Measurements from ENCODE around the gene SLC35E3. TPM values are rescaled to one million over a fixed set of nuclear protein-coding genes. Genes with fewer than 3 reads are reported as not detected.
"Not testable (repeated sequence)": the region's sequence is repeated elsewhere in the genome, so short reads cannot be mapped to it uniquely, and the experiment has no call there.

SLC35E3 gene
- total and polyA plus RNA-seq, 5 donors = 5.2 to 9.6 (median 6.2) TPM

DNA sequence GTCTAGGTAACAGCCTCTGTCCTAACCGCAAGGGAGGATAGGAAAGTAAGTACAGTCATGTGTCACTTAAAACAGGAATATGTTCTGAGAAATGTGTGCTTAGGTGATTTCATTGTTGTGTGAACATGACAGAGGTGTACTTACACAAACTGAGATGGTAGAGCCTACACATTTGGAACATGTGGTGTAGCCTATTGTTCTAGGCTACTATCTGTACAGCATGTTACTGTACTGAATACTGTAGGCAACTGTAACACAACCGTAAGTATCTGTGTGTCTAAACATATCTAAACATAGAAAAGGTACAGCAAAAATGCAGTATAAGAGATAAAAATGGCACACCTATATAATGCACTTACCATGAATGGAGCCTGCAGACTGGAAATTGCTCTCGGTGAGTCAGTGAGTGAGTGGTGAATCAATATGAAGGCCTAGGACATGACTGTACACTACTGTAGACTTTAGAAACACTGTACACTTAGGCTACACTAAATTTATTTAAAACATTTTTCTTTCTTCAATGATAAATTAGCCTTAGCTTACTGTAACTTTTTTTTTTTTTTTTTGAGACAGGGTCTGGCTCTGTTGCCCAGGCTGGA is 48.8 kb downstream of the SLC35E3 start:
- no peaks in the 10 kb centered on the region for H3K27me3 ChIP-seq (ENCODE audit: control insufficient read depth, insufficient read depth)
- WGBS = 95% methylated on average over 3 of the region's 3 CpGs
- intact Hi-C loops (cut with DNase I) = no loop called here
- DNase-seq = no peak
- H3K9me3 ChIP-seq (ENCODE audit: control insufficient read depth, low read length) = no peaks in the 10 kb centered on the region
- no peak overlapping the region for H3K27ac ChIP-seq (ENCODE audit: low read length)
- ATAC-seq = no peak
- no peak overlapping the region for H3K4me3 ChIP-seq (ENCODE audit: low read length)
- H3K4me1 ChIP-seq (ENCODE audit: control insufficient read depth, insufficient read depth, low read length) = no peaks in the 10 kb centered on the region

DNA sequence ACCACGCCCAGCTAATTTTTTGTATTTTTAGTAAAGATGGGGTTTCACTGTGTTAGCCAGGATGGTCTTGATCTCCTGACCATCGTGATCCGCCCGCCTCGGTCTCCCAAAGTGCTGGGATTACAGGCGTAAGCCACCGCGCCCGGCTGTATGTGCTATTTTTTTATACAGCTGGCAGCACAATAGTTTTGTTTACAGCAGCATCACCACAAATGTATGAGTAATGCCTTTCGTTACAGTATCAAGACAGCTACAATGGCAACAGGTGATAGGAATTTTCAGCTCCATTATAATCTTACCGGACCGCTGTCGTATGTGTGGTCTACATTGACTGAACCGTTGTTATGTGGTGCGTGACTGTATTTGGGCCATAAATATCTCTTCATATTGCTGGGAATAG is 50.4 kb downstream of the SLC35E3 start:
- intact Hi-C loops (cut with DNase I) = no loop called here
- no peaks in the 10 kb centered on the region for H3K27me3 ChIP-seq (ENCODE audit: control insufficient read depth, insufficient read depth)
- ATAC-seq (no peak), DNase-seq (no peak)
- H3K27ac ChIP-seq (ENCODE audit: low read length) = no peak overlapping the region
- no peaks in the 10 kb centered on the region for H3K4me1 ChIP-seq (ENCODE audit: control insufficient read depth, insufficient read depth, low read length)
- 99% methylated on average over 15 of the region's 15 CpGs for WGBS
- no peak overlapping the region for H3K4me3 ChIP-seq (ENCODE audit: low read length)
- H3K9me3 ChIP-seq (ENCODE audit: control insufficient read depth, low read length) = no peaks in the 10 kb centered on the region

GRCh38 chr12:68798882-68799234 is 52.9 kb downstream of the SLC35E3 start:
- WGBS = 95% methylated on average over 1 of the region's 1 CpG
- intact Hi-C loops (cut with DNase I) = no loop called here
- H3K27ac ChIP-seq (ENCODE audit: low read length) = no peak overlapping the region
- ATAC-seq (no peak), DNase-seq (no peak)
- no peak overlapping the region for H3K4me3 ChIP-seq (ENCODE audit: low read length)
- H3K9me3 ChIP-seq (ENCODE audit: control insufficient read depth, low read length) = no peaks in the 10 kb centered on the region
- no peaks in the 10 kb centered on the region for H3K4me1 ChIP-seq (ENCODE audit: control insufficient read depth, insufficient read depth, low read length)
- H3K27me3 ChIP-seq (ENCODE audit: control insufficient read depth, insufficient read depth) = no peaks in the 10 kb centered on the region

- intact Hi-C loops (cut with DNase I) = no loop called here
- H3K27me3 ChIP-seq (ENCODE audit: control insufficient read depth, insufficient read depth) = no peaks in the 10 kb centered on the region
- 93% methylated on average over 5 of the region's 5 CpGs for WGBS
- H3K9me3 ChIP-seq (ENCODE audit: control insufficient read depth, low read length) = no peaks in the 10 kb centered on the region
- H3K4me1 ChIP-seq (ENCODE audit: control insufficient read depth, insufficient read depth, low read length) = no peaks in the 10 kb centered on the region
- DNase-seq = no peak
- H3K27ac ChIP-seq (ENCODE audit: low read length) = no peak overlapping the region
- no peak overlapping the region for H3K4me3 ChIP-seq (ENCODE audit: low read length)
- no peak for ATAC-seq
Observed at GRCh38 chr12:68800294-68800693, 54.3 kb downstream of the SLC35E3 start.

GRCh38 chr12:68801124-68801523 is 55.1 kb downstream of the SLC35E3 start:
- ATAC-seq; H3K4me3 ChIP-seq (ENCODE audit: low read length); H3K4me1 ChIP-seq (ENCODE audit: control insufficient read depth, insufficient read depth, low read length); H3K9me3 ChIP-seq (ENCODE audit: control insufficient read depth, low read length); DNase-seq; H3K27ac ChIP-seq (ENCODE audit: low read length); intact Hi-C loops (cut with DNase I); H3K27me3 ChIP-seq (ENCODE audit: control insufficient read depth, insufficient read depth): not testable (repeated sequence)
- WGBS = 93% methylated on average over 7 of the region's 7 CpGs

DNA sequence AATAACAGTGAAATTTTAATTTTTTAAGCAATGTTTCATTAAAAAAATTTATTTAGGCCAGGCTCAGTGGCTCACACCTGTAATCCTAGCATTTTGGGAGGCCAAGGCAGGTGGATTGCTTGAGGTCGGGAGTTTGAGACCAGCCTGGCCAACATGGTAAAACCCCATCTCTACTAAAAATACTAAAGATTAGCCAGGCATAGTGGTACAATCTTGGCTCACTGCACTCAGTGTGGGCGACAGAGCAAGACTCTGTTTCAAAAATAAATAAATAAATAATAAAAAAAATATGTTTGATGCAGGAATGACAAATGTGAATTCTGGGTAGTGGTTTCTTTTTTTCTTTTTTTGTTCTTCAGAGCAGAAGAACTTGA is 56.4 kb downstream of the SLC35E3 start:
- 85% methylated on average over 2 of the region's 2 CpGs for WGBS
- H3K27me3 ChIP-seq (ENCODE audit: control insufficient read depth, insufficient read depth); DNase-seq; H3K27ac ChIP-seq (ENCODE audit: low read length); intact Hi-C loops (cut with DNase I); ATAC-seq; H3K9me3 ChIP-seq (ENCODE audit: control insufficient read depth, low read length); H3K4me1 ChIP-seq (ENCODE audit: control insufficient read depth, insufficient read depth, low read length); H3K4me3 ChIP-seq (ENCODE audit: low read length): not testable (repeated sequence)

- H3K4me3 ChIP-seq (ENCODE audit: low read length); H3K27ac ChIP-seq (ENCODE audit: low read length); DNase-seq; H3K4me1 ChIP-seq (ENCODE audit: control insufficient read depth, insufficient read depth, low read length); ATAC-seq; intact Hi-C loops (cut with DNase I); H3K9me3 ChIP-seq (ENCODE audit: control insufficient read depth, low read length); H3K27me3 ChIP-seq (ENCODE audit: control insufficient read depth, insufficient read depth): not testable (repeated sequence)
- 96% methylated on average over 19 of the region's 19 CpGs for WGBS
Observed at GRCh38 chr12:68802911-68803651, 57.1 kb downstream of the SLC35E3 start.

DNA sequence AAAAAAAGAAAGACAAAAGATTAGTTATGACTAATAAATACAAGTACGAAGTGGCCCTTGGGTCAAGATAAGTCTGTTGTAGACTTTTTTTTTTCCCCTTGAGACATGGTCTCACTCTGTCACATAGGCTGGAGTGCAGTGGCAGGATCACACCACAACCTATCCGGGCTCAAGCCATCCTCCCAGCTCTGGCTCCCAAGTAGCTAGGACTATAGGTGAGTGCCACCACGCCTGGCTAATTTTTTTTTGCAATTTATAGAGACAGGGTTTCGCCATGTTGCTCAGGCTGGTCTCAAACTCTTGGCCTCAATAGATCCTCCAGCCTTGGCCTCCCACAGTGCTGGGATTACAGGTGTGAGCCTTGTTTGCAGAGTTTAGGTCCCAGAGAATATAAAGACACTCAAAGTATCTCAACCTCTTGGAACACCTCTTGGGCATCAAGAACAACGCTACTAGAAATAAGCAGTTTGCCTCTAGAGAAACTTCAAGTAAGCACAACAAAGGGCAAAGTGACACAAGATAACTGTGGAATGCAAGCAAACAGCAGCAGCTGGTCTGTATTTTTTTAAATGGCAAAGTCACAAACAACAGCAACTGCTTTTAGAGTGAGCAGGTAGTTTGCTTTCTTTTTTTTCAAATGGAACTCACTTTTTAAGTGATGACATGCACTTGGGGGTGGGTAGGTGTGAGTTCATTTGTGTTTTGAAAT is 58.1 kb downstream of the SLC35E3 start:
- 88% methylated on average over 5 of the region's 5 CpGs for WGBS
- Histone ChIP-seq H3K27ac (ENCODE audit: low read length) (no peak overlapping the region), H3K4me1 (ENCODE audit: control insufficient read depth, insufficient read depth, low read length) (no peaks in the 10 kb centered on the region), H3K9me3 (ENCODE audit: control insufficient read depth, low read length) (no peaks in the 10 kb centered on the region), H3K27me3 (ENCODE audit: control insufficient read depth, insufficient read depth) (no peaks in the 10 kb centered on the region), H3K4me3 (ENCODE audit: low read length) (no peak overlapping the region)
- intact Hi-C loops (cut with DNase I) = no loop called here
- ATAC-seq (no peak), DNase-seq (no peak)

DNA sequence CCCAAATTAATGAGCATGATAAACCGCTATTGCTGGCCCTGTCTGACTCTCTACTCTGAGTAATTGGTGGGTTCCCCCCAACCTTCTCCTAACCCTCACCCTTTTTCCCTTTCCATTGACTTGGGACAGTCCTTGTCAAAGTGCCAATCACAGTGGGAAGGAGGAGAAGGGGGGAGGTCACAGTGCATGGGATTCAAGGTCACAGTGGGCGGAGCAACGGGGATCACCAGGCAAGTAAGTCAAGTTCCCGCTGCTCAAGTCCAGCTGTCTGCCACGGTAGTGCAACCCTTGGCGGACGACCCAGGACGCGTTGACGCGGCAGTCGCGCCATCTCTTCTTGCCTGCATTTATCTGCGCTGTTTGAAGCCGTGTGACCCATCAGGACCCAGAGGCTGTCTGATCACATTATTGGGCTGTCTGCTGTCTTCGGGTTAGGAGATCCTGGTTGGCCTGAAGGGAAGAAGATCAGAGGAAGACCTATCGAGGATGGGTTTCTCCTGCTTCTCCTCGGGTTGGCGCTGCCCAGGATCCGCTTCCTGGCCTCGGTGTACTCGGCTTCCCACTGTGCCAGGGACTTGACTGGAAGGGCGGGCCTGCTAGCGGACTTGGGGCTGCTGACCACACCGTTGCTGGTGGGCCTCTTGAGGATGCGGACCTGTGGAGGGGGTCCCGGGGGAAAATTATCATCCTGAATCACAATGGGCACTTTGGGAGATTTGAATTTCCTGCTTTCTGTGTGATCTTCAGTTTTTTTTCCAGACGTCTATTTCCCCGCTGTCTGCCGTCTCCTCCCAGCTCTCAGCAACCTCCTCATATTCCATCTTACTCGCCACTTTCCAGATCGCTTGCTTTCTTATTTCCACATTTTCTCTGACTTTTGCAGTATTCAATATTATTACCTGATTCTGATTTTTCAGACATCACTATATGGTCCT is 58.9 kb downstream of the SLC35E3 start:
- H3K4me1 ChIP-seq (ENCODE audit: control insufficient read depth, insufficient read depth, low read length) = no peaks in the 10 kb centered on the region
- ATAC-seq = no peak
- peak in 2 of 3 donors; percentile 53 to 54 for DNase-seq
- H3K9me3 ChIP-seq (ENCODE audit: control insufficient read depth, low read length) = no peaks in the 10 kb centered on the region
- no peaks in the 10 kb centered on the region for H3K27me3 ChIP-seq (ENCODE audit: control insufficient read depth, insufficient read depth)
- intact Hi-C loops (cut with DNase I) = no loop called here
- H3K27ac ChIP-seq (ENCODE audit: low read length) = no peak overlapping the region
- WGBS = 73% methylated on average over 32 of the region's 32 CpGs
- H3K4me3 ChIP-seq (ENCODE audit: low read length) = no peak overlapping the region

GRCh38 chr12:68805592-68806120 is 59.7 kb downstream of the SLC35E3 start:
- intact Hi-C loops (cut with DNase I) = no loop called here
- WGBS = 89% methylated on average over 7 of the region's 7 CpGs
- DNase-seq = no peak

More at GRCh38 chr12:68805592-68806120, 59.7 kb downstream of the SLC35E3 start:
- Histone ChIP-seq H3K27ac (ENCODE audit: low read length) (no peak overlapping the region), H3K4me1 (ENCODE audit: control insufficient read depth, insufficient read depth, low read length) (no peaks in the 10 kb centered on the region), H3K27me3 (ENCODE audit: control insufficient read depth, insufficient read depth) (no peaks in the 10 kb centered on the region), H3K4me3 (ENCODE audit: low read length) (no peak overlapping the region), H3K9me3 (ENCODE audit: control insufficient read depth, low read length) (no peaks in the 10 kb centered on the region)
- ATAC-seq = no peak
